Amygdala (tissue), 56 donors: ENCODE results near the gene TCOF1.

Experiments used
- DNase-seq, 56 donors: peaks; one replicate each; lab custom pipeline; 2025; lab: John Stamatoyannopoulos, UW

The TCOF1 gene

DNA sequence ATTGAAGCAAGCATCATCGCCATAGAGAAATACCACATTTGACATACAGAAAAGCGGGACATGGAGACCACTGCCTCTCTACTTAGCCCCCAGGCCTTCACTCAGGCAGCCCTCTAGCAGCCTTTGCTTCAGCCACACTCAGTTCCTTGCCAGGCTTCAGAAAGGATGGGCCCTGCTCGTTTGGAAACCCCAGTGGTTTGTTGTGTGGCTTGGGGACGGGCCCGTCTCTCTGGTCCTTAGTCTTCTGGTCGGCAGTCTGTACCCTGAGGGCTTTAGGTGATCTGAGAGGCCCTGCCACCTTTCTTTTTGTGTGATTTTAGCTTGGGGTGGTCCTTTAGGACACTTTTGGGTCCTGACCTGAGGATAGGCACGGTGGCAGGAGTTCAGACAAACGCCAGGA is 33.7 kb upstream of the TCOF1 start:
- DNase-seq: no peak

DNA sequence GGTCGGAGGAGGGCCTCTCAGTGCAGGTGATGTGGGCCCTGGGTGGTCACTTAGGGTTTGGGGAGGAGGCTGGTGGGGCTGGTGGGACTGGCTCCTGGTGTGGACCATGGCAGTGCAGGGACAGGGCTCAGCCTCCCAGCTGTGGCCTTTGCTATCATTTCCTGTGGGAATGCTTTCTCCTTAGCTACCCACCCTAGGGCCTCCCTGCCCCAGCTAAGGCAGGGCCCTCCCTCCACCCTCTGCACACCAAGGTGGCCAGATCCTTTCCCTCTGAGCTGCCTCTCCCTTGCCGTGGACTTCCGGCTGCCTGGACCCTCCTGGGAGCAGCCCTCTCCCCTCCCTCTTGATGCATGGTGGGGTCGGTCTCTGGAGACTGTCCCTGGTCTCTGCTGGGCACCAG is 32.1 kb upstream of the TCOF1 start:
- DNase-seq: no peak

DNA sequence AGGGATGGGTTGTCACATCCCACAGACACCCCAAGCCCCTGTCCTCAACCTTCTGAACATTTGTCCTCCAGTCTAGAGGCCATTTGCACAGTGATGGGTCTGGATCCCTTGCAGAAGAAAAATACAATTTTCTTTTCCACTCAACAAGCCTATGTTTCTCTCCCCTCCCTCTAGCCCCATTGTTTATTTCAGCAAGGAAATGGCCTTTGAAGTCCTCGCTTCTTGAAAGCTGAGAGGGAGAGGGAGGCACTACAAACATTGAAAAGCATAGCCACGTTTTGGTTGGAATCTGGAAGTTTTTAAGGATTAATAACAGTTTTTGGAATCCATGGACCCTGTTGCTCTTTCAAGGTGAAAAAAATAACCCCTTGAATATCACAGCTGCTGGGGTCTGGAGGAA is 30.8 kb upstream of the TCOF1 start:
- no peak for DNase-seq

DNA sequence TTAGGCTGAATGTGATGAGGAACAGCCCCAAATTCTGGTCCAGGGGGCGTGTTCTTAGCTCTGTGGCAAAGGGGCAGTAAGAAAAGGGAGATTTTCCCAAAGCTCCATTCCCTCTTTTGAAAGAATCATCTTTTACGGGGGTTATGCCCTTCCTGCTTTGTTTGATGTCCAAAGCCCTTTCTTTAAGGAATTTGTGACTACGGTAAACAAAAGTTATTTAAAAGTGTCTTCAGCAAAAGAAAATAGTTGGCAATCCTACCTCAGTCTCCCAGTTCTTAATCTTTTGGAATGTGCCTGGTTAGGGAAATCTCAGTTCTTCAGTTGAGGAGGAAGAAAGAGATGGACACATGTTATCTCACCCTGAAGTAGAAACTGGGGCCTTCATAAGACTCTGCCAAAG is 30.4 kb upstream of the TCOF1 start:
- no peak for DNase-seq

- no peak for DNase-seq
Measured at GRCh38 chr5:150328515-150328914, 29.0 kb upstream of the TCOF1 start.

- DNase-seq: no peak
Measured at GRCh38 chr5:150329038-150329437, 28.5 kb upstream of the TCOF1 start.

DNA sequence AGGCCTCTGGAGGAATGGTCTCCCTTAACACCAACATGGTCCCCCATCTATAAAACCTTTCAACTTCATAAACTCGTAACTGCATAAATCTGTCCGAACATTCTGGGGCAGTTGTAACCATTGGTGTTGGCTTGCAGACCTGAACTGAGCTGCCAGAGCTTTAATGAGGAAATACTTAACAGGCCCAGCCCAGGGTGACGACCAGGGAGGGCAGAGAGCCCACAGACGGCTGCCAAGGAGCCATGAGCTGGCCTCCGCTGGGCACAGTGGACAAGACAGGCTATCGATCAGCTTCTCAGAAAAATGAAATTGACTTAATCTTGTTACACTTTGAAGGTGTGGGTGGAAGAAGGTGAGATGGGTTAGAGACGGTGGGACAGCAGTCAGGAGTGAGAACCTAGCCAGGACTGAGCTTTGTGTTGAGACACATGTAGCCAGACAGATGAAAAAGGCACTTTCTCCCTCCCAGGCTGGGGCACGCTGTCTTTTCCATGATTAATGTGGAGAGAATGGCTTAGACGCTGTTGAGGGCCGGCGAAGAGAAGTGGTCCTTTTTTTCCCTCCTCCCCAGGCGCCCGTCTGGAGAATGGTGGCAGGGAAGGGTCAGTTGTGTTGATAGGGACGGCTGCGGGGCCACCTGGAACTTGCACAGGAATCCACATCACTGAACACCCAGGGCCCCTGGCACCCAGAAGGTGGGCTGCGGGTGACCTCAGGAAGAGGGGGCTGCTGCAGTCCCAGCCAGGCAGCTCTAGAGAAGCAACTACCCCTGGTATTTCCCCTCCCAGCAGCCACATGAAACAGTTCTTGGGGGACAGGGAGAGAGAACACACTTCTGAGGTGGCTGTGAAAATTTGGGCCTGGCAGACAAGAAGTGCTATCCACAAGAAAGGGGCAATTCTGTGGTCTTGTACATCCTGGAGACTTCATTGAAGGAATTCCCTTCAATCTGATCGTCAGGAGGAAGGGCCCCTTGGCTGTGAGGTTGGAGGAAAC is 27.3 kb upstream of the TCOF1 start:
- DNase-seq: peak in 4 of 56 donors; percentile 10 to 29 (median 18)

DNA sequence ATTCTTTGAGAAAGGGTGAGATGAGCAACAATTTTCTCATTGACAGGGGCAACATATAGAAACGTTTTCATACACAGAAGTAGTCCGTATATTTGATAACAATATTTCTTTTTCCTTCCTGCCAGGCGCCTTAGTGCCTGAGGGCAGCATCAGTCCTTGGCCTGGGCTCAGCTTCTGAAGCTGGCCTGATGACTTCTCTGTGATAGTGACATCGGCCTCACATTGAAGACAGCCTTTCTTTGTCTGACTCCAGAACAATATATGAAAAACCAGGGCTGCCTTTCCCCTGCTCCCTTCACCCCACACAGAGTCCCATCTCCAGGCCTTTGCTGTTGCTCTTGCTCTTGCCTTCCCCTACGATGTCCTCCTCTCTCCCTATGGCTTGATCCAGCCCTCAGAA is 24.1 kb upstream of the TCOF1 start:
- DNase-seq: peak in 15 of 56 donors; percentile 20 to 59 (median 41)

- DNase-seq: no peak
Measured at GRCh38 chr5:150335778-150336177, 21.7 kb upstream of the TCOF1 start.

- DNase-seq: peak in 13 of 56 donors; percentile 11 to 45 (median 26)
Measured at GRCh38 chr5:150338546-150338945, 19.0 kb upstream of the TCOF1 start.

GRCh38 chr5:150339165-150339564 is 18.3 kb upstream of the TCOF1 start:
- DNase-seq: peak in 42 of 56 donors; percentile 8 to 73 (median 38)

DNA sequence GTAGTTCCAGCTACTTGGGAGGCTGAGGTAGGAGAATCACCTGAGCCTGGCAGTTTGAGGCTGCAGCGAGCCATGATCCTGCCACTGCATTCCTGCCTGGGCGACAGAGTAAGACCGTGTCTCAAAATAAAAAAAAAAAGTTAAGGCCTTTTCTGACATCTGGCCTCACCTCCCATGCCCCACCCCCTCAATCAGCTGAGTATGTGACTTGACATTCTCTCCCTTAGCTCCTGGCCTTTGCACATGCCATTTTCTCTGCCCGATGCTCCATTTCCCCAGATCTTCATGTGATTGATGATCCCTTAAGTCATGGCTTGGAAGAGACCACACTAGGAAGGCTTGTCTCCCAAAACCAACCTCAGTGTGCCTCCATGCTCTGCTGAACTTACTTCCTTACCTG is 17.7 kb upstream of the TCOF1 start:
- DNase-seq: no peak

DNA sequence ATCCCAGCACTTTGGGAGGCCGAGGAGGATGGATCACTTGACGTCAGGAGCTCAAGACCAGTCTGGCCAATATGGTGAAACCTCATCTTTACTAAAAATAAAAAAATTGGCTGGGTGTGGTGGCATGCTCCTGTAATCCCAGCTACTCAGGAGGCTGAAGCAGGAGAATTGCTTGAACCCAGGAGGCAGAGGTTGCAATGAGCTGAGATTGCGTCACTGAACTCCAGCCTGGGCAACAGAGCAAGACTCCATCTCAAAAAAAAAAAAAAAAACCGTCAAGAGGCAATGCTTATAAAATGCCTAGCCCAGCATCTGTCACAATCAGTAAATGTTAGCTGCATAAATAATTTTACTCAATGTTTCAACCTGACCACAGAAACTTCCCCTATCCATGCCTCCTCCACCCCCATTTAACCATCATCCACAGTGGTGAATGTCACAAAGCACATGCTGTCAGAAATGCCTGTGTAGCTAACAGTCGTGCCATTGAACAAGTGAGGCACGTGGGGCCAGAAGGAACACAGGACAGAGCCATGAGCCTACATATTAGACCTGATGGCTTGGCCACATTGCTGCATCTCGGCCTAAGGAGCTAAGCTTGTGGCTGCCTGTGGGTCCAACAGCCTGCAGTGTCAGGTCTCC is 16.8 kb upstream of the TCOF1 start:
- DNase-seq: peak in 3 of 56 donors; percentile 9 to 25 (median 19)

DNA sequence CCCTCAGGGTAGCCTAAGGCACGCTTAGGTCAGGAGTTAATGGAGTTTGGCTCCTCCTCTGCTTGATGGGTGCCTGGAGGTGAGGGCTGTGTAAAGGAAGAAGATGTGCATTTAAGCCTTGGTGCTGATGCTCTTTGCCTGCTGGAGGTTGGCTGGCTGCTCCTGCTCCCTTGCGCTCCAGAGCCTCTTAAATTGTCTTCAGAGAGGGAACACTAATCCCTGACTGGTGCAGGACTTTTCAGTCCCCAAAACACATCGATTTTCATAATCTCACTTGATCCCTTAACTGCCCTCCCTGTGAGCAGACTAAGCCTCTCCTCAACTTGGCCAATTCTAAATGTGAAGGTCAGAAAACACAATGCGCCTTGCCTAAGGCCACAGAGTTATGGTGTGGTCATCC is 16.2 kb upstream of the TCOF1 start:
- DNase-seq: no peak

GRCh38 chr5:150341989-150342388 is 15.5 kb upstream of the TCOF1 start:
- DNase-seq: no peak

GRCh38 chr5:150342583-150342982 is 14.9 kb upstream of the TCOF1 start:
- DNase-seq: no peak

DNA sequence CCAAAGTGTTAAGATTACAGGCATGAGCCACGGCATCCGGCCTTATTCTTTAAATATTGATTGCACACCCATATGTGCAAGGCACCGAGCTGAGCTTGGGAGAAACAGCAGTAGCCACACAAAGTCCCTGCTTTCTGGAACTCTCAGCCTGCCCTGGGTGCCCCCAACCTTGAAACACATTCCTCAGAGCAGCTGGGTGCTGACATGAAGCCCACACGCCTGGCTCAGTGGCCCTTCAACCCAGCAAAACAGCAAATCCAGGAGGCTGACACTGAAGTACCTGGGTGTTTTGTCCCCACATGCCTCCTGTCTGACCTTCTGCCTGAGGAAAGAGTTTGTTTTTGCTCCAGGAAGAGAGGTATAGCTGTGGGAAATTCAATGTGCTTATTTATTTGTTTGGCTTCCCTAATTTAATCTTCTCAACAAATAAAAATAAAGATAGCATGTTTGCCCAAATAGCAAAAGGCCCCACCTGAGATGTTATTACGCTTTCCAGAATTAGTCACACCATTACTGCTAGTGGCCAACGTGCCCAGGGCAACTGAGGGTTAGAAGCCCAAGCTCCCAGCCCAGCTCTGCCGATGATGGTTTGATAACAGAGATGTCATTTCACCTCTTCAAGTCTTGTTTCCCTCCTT is 13.4 kb upstream of the TCOF1 start:
- no peak for DNase-seq

DNA sequence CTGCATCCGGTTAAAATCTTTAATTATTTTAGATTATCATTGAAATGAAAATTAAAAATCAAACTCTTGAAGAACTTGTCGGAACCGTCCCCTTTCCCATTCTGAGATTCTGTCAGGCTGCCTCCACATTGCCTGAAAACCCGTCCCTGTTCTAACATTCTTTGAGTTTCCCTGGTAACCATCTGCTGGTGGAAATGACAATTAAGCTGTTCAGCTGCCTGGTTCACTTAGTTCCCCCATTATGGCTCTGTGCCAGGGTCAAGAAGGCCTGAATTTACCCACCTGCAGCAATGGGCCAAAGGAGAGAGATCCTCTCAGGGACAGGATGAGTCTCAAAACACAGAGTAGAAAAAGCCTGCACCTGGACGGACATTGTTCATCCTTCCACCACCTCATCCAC is 11.8 kb upstream of the TCOF1 start:
- DNase-seq: peak in 10 of 56 donors; percentile 5 to 36 (median 28)

- no peak for DNase-seq
Measured at GRCh38 chr5:150346592-150346991, 10.9 kb upstream of the TCOF1 start.

DNA sequence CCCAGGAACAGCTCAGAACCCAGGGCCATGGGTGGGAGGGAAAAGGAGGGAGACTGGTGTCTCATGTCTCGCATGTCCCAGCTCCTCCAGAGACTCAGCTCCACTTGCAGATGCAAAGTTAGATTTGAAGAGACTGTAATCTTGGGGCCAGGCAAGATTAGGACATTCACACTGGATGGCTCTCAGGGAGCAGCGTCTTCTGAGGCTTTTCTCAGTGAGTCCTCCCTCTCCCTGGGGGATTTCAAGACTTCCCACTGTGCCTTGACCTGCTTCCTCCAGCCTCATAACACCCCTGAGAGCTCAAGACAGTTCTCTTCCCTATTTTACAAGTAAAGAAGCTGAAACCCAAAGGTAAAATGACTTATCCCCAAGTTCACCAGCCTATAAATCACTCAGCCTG is 10.5 kb upstream of the TCOF1 start:
- DNase-seq: no peak

GRCh38 chr5:150347451-150347850 is 10.0 kb upstream of the TCOF1 start:
- DNase-seq: no peak
